ENCODE data around the gene MRAP2.
"Not testable (repeated sequence)": the region's sequence is repeated elsewhere in the genome, so short reads cannot be mapped to it uniquely, and the experiment has no call there.

The MRAP2 gene

GRCh38 chr6:84033523-84034451 lies at the start of gene MRAP2:
Gene MRAP2, plus strand, starts transcription at chr6:84033772. Its CDS starts 21,547 bp downstream, at chr6:84055319.
- peak; percentile 33 for DNase-seq

- DNase-seq: no peak
Observed at GRCh38 chr6:83984411-83984810, 49.2 kb upstream of the MRAP2 start.

- no peak for DNase-seq
Observed at GRCh38 chr6:83985308-83985713, 48.3 kb upstream of the MRAP2 start.

GRCh38 chr6:83985715-83986114 lies 47.9 kb upstream of the MRAP2 start:
- no peak for DNase-seq

- DNase-seq: no peak
Observed at GRCh38 chr6:83998021-83998584, 35.5 kb upstream of the MRAP2 start.

GRCh38 chr6:84001119-84001518 lies 32.5 kb upstream of the MRAP2 start:
- DNase-seq: no peak

GRCh38 chr6:84002226-84002625 lies 31.3 kb upstream of the MRAP2 start:
- no peak for DNase-seq

- no peak for DNase-seq
Observed at GRCh38 chr6:84003131-84003530, 30.4 kb upstream of the MRAP2 start.

- no peak for DNase-seq
Observed at GRCh38 chr6:84003654-84004053, 29.9 kb upstream of the MRAP2 start.

GRCh38 chr6:84007871-84008270 lies 25.7 kb upstream of the MRAP2 start:
- no peak for DNase-seq

GRCh38 chr6:84013354-84013753 lies 20.2 kb upstream of the MRAP2 start:
- no peak for DNase-seq

- DNase-seq: no peak
Observed at GRCh38 chr6:84013931-84014330, 19.6 kb upstream of the MRAP2 start.

- no peak for DNase-seq
Observed at GRCh38 chr6:84016029-84016428, 17.5 kb upstream of the MRAP2 start.

- no peak for DNase-seq
Observed at GRCh38 chr6:84017709-84018452, 15.7 kb upstream of the MRAP2 start.

- no peak for DNase-seq
Observed at GRCh38 chr6:84018453-84019061, 15.0 kb upstream of the MRAP2 start.

- DNase-seq: no peak
Observed at GRCh38 chr6:84019141-84019841, 14.3 kb upstream of the MRAP2 start.

- no peak for DNase-seq
Observed at GRCh38 chr6:84019842-84020211, 13.7 kb upstream of the MRAP2 start.

- DNase-seq: no peak
Observed at GRCh38 chr6:84021625-84022024, 11.9 kb upstream of the MRAP2 start.

GRCh38 chr6:84026721-84027164 lies 6.8 kb upstream of the MRAP2 start:
- no peak for DNase-seq

GRCh38 chr6:84027340-84028181 lies 6.0 kb upstream of the MRAP2 start:
- DNase-seq: peak; percentile 86

GRCh38 chr6:84028350-84028749 lies 5.2 kb upstream of the MRAP2 start:
- DNase-seq: no peak

- DNase-seq: not testable (repeated sequence)
Observed at GRCh38 chr6:84032000-84032399, 1.6 kb upstream of the MRAP2 start.

Data from NCI-H1092 (cell line).